H1 (cell line): ENCODE results near the gene MRPS17. TPM values are rescaled to one million over a fixed set of nuclear protein-coding genes. Genes with fewer than 3 reads are reported as not detected.

Source experiments
- GTF2F1 ChIP-seq: IDR thresholded peaks from 2 replicates; pipeline ENCODE4 v1.6.1; 2012; ENCODE audit warnings: low read depth, low read length, improper control_type of control experiment, borderline replicate concordance
- JUND ChIP-seq: IDR thresholded peaks from 2 replicates; pipeline ENCODE4 v1.6.1; 2011; ENCODE audit warnings: mild to moderate bottlenecking, improper control_type of control experiment, low read length
- KDM1A ChIP-seq: fragments of 200-600, 300-600 bp; sonication (generic); IDR thresholded peaks from 2 replicates; pipeline ENCODE4 v1.7.1; 2016; ENCODE audit warnings: mild to moderate bottlenecking, low read length, borderline replicate concordance
- RXRA ChIP-seq: IDR thresholded peaks from 2 replicates; pipeline ENCODE4 v1.6.1; 2011; ENCODE audit warnings: low read depth, mild to moderate bottlenecking, low read length, moderate library complexity; ENCODE audit not compliant: insufficient read depth
- polyA plus RNA-seq, 7 experiments: library from polyadenylated mRNA; depleted of rRNA in 3 of 7; stranded (reverse) in 5 of 7; unstranded in 2 of 7; fragments of >200 nt in 5 of 7; fragments of 200-250 nt in 2 of 7; gene quantifications; 1 replicate in 5 of 7; 2 replicates in 1 of 7; 4 replicates in 1 of 7; pipeline versions ENCODE4 v1.2.1 to v1.2.3, GENCODE V29; 2011 to 2013; ENCODE audit warnings: missing spikeins in 2 of 7, mixed read lengths in 2 of 7
- total RNA-seq: library from RNA; stranded (reverse); fragmentation: NEBNext Ultra II Directional; extraction: Animal tissue kit (Norgen Biotek cat#: 25700); gene quantifications from 2 replicates; pipeline ENCODE4 v1.2.1, GENCODE V29; 2021

MRPS17 gene
- total and polyA plus RNA-seq, 2 of the 8 experiments (the other 6 are each of a cell fraction or from before 2014, with no cell fraction given): 15.8 to 27.3 TPM

- TF ChIP-seq KDM1A (no peak), RXRA (no peak), JUND (no peak), GTF2F1 (no peak)
These were observed 10.3 kb downstream of the MRPS17 start (continued) for GRCh38 chr7:55962014-55962413.
